ENCODE data around the gene CACNB4.
"Not testable (repeated sequence)": the region's sequence is repeated elsewhere in the genome, so short reads cannot be mapped to it uniquely, and the experiment has no call there.

Gene CACNB4

DNA sequence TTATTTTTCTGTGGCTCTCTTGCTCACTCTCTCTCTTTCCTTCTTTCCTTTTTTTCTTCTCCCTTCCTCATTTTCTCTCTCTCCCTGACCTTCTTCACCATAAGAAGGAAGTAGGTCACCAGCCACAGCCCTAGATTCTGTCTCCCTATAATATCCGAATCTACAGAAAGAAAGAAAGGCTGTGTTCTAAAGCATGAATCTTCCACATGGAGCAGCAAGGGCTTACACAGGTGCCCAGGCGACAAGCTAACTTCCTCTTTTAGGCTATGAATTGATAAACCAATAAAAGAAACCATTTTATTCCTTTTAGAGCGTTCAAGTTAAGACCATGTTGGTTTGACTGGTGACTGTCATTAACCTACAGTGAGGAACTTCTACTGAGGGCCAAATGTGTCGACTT lies 49.3 kb downstream of the CACNB4 start:
- DNase-seq, result no peak

GRCh38 chr2:152047824-152048471 lies 50.9 kb downstream of the CACNB4 start:
- peak; percentile 39 for DNase-seq

DNA sequence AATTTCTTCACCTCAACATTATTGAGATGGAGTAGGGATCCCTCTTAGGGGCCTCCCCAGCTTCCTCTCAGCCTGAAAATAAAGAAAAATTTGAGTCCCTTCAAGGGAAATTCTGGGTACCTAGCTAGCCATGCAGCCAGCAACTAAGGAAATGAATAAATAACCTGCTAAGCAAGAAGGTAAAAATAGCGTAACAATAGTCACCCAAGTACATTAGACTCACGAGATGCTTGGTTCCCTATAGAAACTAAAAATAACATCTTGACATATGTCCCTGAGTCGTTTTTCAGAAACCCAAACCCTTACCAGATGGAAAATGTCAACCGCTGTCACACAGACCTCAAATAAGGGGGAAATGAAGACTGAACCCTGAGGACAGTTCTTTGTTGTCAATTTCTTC lies 51.9 kb downstream of the CACNB4 start:
- DNase-seq, result no peak

- DNase-seq, result no peak
Observed at GRCh38 chr2:152042636-152043615, 55.9 kb downstream of the CACNB4 start.

GRCh38 chr2:152038441-152038958 lies 60.3 kb downstream of the CACNB4 start:
- DNase-seq, result no peak

- no peak for DNase-seq
Observed at GRCh38 chr2:152037743-152038435, 61.0 kb downstream of the CACNB4 start.

DNA sequence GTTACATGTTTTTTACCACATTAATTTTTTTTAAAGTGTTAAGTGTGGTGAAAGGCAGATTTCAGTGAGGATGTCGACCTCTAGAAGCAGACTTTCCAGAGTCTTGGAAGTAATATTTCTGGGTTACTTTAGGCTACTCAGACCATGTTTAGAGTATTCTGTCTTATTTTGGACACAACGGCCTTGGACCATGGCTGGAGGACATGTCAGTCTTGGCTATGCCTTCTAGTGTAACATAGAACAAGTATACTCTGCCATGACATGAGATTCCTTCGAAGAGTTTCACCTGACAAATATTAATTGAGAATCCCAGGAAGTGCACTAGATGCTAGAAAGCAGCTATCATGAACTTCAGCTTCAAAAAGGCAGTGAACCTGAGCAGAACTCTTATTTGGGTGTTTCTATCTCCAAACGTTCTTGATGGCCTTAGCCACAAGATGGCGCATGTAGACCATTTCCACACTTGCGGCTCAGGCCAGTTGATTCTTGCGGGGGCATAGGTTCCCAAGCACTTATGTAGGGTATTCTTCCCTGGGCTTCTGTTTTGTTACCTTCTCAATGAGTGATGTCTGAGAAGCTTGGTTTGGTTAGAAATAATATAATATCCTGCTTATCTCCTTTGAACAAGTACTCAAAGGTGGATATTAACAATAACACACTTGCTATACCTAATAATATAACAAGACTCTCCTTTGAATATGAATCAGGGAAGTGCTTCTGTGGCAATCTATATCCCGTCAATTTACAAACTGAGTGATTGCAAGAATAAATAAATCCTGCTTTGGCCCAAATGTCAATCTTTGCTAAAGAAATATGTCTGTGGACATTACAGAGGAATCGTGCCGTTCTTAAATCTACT lies 62.0 kb downstream of the CACNB4 start:
- peak; percentile 71 for DNase-seq

DNA sequence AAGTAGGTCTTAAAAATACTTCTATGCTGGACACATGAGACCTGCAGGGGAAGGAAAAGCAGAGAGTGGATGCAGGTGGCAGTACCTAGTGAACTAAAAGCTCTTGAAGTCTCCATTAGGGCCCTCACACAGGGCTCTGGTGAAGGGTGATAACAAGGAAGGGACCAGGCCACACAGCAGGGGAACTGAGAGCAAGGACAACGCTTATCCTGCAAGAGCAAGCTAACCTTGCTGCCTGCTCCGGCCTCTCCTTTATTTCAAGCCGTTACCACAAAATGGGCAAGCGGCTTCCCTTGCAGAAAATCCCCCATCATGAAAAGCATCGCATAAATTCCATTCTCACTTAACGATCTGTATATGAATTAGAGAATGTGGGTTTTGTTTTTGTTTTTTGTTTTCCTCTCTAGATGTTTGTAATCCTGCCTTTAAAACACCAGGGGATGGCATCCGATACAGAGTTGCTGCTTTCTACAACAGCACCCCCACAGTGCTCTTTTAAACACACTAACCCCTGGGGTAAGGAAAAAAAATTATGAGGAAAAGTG lies 64.5 kb downstream of the CACNB4 start:
- no peak for DNase-seq

- no peak for DNase-seq
Observed at GRCh38 chr2:152033011-152033925, 65.6 kb downstream of the CACNB4 start.

GRCh38 chr2:152031747-152032306 lies 67.0 kb downstream of the CACNB4 start:
- no peak for DNase-seq

DNA sequence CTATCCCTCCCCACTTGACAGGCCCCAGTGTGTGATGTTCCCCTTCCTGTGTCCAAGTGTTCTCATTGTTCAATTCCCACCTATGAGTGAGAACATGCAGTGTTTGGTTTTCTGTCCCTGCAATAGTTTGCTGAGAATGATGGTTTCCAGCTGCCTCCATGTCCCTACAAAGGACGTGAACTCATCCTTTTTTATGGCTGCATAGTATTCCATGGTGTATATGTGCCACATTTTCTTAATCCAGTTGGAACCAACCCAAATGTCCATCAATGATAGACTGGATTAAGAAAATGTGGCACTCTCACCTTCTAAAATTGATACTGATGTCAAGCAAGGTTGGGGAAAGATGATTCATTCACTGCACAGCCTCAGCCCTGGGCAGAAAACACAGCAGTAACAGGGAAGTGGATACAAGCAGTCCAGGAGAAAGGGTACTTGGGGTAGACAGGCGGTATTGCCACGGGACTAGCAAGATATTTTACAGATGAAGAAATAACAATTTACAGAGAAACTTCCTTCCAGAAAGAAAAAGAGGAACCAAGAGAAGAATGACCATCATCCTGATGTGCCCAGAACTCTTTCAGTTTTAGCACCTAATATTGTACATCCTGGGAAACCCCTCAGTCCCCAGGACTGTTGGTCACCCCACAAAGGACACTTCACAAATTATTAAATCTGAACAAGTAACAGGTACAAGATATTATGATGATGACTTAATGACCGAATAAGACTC lies 68.1 kb downstream of the CACNB4 start:
- DNase-seq, result not testable (repeated sequence)

DNA sequence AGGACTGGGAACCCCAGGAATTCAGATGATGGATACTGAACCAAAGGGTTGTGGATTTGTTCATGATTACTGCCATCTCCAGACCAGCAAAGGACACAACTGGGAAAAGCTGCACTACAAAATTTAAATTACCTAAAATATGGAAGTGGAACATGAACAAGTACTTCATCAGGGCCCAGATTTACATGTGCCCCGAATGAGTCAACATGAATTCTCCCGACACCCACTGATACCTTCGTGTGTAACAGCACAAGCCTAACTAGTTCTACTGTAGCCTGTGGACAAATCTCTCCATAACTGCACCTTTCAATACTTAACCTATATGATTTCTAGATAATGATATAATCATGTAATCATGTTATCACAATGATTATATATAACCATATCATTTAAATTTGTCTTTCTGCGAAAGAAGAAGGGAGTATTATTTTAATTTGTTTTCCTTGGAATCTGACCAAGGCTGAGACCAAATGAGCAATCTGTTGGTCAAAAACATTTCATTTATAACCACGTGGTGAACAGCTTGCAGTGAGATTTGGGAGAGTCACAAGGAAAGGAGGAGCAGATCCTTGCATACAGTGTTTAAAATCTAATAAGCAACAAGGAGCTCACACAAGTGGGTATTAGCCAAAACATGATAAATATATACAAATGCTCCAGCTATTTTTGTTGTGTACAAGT lies 70.5 kb downstream of the CACNB4 start:
- DNase-seq, result no peak

DNA sequence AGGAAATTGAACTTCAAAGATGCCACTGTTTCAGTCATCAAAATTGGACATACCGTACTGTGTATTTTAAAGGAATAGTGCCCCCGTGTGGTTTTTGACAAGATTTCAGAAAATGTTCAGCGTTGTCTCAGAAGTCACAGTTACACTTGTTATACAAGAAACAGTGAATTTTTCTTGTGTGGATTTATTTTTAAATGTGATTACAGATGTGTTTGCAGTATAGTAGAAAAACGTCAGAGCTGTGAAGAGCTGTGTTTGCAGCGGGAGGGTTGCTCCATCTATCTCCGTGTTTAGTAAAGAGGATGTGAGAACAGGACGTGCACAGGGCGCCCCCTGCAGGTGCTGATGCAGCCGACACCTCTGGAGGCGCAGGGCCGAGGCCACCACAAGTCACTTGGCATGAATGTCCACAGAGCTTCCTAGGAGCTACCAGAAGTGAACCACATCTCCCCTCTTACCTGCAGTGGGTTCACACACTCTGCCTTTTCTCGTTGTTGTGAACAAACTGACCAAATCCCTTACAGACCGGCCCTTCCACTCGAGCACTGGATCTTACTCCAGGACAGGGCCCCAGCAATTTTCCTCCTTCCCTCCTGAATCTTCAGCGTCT lies 73.1 kb downstream of the CACNB4 start:
- DNase-seq, result peak; percentile 71

GRCh38 chr2:152024477-152024876 lies 74.4 kb downstream of the CACNB4 start:
- no peak for DNase-seq

DNA sequence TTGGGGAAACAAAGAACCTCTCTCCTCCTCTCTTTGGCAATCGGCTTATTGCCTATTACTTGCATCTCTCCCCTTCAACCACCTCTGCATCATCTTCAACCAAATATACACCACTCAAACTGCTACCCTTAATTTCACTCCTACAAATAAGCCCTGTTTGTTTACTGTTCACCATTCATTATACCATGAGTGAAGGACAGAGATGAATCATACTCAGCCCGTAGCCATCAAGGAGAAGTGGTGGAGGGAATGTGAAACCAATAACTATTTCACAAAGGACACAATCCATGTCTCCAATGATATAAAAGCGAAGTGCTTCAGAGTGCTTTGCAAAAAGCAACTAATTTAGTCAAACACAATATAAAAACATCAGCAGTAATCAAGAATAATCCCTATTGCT lies 76.8 kb downstream of the CACNB4 start:
- peak; percentile 61 for DNase-seq

DNA sequence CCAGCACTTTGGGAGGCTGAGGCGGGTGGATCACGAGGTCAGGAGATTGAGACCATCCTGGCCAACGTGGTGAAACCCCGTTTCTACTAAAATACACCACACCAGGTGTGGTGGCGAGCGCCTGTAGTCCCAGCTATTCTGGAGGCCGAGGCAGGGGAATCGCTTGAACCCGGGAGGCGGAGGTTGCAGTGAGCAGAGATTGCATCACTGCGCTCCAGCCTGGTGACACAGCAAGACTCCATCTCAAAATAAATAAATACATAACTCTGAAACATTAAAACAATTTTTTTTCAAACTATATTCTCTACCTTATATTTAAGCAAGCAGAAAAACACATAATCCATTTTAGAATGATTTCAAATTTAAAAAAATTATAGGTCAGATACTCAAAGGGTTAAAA lies 77.8 kb downstream of the CACNB4 start:
- DNase-seq, result not testable (repeated sequence)

DNA sequence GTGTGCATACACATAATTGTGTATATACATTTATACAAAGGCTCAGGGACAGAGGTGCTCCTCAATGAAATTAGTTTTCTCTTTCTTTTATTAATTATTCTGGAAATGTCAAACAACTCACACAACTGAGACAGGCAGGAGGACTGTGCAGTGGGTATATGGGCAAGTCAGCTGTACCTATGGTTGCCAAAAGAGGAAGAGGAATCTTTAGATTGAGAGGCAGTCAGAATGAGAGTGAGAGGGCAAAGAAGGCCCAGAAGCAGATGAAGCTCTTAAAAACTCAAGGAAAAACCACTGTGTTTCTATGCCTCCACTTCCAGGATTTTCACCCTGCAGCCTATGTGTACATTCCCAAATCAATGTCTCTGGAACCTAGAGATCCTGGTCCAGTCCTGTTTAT lies 79.1 kb downstream of the CACNB4 start:
- DNase-seq, result no peak
